HFF-Myc (cell line): ENCODE measurements around the gene IL2RA.

Source experiments
- DNase-seq: peaks from one replicate; pipeline ENCODE4 v3.0.0-alpha.2; 2011; ENCODE audit warnings: low read depth; ENCODE audit errors: extremely low read depth
- H3K4me3 ChIP-seq: replicated peaks from 2 replicates; pipeline ENCODE4 v1.5.1; 2011; ENCODE audit warnings: low read depth, mild to moderate bottlenecking, control low read depth, low read length
- TF ChIP-seq, protein P1 (sequence below): IDR thresholded peaks from 2 replicates; pipeline ENCODE4 v1.5.1; 2012; ENCODE audit warnings: mild to moderate bottlenecking, low read depth, low read length, control low read depth; ENCODE audit errors: missing control alignments

Gene IL2RA

DNA sequence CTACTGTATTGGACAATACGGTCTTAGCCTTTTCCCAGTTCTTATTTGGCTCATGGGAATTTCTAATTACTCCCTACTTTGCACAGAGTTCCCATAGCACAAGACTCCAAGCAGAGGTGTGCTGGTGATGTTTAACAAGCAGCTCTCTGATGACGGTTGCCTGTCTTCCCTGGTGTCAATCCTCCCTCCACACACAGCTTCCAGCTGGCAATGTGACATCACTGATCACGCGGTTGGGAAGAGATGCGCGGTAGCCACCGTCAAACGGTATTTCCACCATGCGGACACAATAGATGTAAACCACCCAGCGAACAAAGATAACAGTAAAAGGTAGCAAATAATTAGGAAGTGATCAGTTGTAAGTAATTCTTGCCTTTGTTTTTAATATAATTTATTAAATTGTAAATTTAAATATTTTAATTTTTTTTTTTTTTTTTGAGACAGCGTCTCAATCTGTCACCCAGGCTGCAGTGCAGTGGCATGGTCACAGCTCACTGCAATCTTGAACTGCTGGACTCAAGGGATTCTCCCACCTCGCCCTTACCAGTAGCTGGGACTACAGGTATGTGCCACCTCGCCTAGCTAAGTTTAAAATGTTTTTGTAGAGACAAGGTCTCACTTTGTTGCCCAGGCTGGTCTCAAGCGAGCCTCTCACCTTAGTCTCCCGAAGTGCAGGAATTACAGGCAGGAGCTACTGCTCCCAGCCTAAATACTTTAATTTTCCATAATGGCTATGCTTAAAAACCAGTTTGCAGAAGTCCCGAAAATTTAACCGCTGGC lies 48.6 kb downstream of the IL2RA start:
- H3K4me3 ChIP-seq = no peak overlapping the region
- TF ChIP-seq, protein P1, sequence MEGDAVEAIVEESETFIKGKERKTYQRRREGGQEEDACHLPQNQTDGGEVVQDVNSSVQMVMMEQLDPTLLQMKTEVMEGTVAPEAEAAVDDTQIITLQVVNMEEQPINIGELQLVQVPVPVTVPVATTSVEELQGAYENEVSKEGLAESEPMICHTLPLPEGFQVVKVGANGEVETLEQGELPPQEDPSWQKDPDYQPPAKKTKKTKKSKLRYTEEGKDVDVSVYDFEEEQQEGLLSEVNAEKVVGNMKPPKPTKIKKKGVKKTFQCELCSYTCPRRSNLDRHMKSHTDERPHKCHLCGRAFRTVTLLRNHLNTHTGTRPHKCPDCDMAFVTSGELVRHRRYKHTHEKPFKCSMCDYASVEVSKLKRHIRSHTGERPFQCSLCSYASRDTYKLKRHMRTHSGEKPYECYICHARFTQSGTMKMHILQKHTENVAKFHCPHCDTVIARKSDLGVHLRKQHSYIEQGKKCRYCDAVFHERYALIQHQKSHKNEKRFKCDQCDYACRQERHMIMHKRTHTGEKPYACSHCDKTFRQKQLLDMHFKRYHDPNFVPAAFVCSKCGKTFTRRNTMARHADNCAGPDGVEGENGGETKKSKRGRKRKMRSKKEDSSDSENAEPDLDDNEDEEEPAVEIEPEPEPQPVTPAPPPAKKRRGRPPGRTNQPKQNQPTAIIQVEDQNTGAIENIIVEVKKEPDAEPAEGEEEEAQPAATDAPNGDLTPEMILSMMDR = no peak
- DNase-seq = no peak

DNA sequence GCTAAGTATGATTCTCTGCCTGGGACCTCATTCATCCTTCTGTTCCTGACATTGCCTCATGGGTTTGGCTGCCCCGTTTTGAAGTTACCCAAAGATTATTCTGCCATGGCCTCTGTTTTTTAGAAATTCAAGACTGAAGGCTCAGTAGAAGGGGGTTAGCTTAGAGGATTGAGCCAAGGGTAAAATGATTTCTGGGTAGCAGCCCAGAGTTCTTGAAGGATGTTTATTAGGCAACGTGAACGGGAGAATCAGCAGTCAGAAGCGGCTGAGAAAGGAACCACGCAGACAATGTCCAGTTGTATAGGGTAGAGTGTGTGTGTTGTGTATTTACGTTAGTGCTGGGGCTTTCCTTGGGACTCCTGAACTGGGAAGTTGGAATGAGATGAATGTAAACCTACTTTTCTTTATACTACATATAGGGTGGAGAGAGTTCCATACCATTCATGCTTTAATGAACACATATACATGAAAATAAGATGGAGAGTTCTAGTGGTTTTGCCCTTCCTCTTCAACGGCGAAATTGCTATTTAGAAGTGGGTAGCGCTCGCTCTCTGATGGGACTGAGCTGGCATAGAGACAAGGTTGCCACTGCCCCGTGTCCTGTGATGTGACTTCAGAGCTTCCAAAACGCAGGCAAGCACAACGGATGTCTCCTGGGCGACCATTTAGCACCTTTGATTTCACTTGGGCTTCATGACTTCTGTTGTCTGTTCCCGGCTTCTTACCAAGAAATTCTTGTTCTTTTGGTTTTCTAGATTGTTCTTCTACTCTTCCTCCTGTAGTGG lies 49.9 kb downstream of the IL2RA start:
- TF ChIP-seq, protein P1 = no peak
- H3K4me3 ChIP-seq = no peak overlapping the region
- no peak for DNase-seq

DNA sequence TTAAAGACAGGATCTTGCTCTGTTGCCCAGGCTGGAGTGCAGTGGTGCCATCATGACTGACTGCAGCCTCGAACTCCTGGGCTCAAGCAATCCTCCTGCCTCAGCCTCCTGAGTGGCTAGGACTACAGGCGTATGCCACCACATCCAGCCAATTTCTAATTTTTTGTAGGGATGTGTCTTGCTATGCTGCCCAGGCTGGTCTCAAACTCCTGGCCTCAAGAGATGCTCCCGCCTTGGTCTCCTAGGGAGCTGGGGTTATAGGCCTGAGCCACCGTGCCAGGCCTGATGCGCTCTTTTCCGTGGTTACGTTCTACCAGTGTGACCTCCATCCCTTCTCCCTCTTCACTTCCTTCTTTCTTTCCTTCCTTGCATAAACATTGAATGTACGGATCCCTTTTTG lies 50.6 kb downstream of the IL2RA start:
- no peak overlapping the region for H3K4me3 ChIP-seq
- no peak for DNase-seq
- TF ChIP-seq, protein P1 = no peak

DNA sequence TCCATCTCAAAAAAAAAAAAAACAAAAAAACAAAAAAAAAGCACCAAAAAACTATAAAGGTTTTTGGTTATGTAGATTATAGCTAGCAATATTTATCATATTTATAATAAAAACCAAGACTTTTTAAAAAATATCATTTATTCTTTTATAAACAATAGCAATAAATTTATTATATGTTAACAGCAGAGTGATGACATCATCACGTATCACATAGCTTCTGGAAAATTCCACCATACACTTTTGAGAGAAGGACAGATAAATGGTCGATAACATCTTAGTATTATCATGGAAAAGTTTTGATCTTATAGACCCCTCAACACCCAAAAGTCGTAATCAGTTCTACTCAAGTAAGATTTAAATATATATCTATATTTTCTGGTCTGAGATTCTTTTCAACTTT lies 51.6 kb downstream of the IL2RA start:
- TF ChIP-seq, protein P1 = no peak
- DNase-seq = no peak
- H3K4me3 ChIP-seq = no peak overlapping the region

DNA sequence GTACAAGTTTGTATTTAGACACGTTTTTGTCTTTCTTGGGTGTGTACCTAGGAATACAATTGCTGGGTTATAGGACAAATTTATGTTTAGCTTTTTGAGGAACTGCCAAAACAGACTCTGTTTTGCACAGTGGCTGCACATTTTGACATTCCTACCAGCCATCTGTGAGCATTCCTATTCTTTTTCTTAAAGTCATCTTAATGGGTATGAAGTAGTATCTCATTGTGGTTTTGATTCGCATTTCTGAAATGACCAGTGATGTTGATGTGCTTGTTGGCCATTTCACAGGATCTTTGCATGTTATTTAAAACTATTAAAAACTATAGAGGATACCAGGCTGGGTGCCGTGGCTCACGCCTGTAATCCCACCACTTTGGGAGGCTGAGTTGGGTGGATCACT lies 52.2 kb downstream of the IL2RA start:
- TF ChIP-seq, protein P1 = no peak
- no peak overlapping the region for H3K4me3 ChIP-seq
- no peak for DNase-seq

DNA sequence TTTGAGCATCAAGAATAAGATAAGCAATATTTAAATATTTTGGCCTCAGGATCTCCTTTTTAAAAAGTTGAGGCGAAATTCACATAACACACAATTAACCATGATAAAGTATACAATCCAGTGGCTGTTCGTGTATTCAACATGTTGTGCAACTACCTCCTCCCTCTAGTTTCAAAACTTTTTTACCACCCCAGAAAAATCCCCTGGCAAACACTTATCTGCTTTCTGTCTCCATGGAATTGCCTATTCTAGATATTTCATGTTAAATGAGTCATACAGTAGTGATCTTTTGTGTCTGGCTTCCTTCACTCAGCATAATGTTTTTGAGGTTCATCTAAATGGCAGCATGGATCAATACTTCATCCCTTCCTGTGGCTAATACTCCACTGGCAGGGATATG lies 53.0 kb downstream of the IL2RA start:
- H3K4me3 ChIP-seq = no peak overlapping the region
- no peak for DNase-seq
- TF ChIP-seq, protein P1 = no peak
